Esophagus muscularis mucosa (tissue), 4 donors: ENCODE results near the gene VSIG10L.

Source experiments
- EP300 ChIP-seq: sonication (generic); formaldehyde crosslinking; IDR thresholded peaks from one replicate; pipeline ENCODE4 v1.6.1; 2017; ENCODE audit warnings: antibody characterized with exemption
- POLR2A ChIP-seq: fragments of 450-650 bp; IDR thresholded peaks from one replicate; pipeline ENCODE4 v1.6.1; 2017; ENCODE audit warnings: antibody characterized with exemption, moderate library complexity, mild to moderate bottlenecking, low read depth
- POLR2AphosphoS5 ChIP-seq, 2 donors: sonication (generic); formaldehyde crosslinking; IDR thresholded peaks; one replicate each; pipeline ENCODE4 v1.6.1; 2017; ENCODE audit warnings: antibody characterized with exemption in 2 of 2
- TF ChIP-seq, protein P1 (sequence below), 3 experiments: fragments of 200-600 bp in 2 of 3; fragments of 450-650 bp in 1 of 3; sonication (generic) in 2 of 3; IDR thresholded peaks; one replicate each; pipeline ENCODE4 v1.5.1; 2017 to 2019; ENCODE audit warnings: antibody characterized with exemption in 3 of 3, mild to moderate bottlenecking in 2 of 3, moderate library complexity in 1 of 3

GRCh38 chr19:51329411-51329810, 12.5 kb downstream of the VSIG10L start:
- TF ChIP-seq, protein P1, sequence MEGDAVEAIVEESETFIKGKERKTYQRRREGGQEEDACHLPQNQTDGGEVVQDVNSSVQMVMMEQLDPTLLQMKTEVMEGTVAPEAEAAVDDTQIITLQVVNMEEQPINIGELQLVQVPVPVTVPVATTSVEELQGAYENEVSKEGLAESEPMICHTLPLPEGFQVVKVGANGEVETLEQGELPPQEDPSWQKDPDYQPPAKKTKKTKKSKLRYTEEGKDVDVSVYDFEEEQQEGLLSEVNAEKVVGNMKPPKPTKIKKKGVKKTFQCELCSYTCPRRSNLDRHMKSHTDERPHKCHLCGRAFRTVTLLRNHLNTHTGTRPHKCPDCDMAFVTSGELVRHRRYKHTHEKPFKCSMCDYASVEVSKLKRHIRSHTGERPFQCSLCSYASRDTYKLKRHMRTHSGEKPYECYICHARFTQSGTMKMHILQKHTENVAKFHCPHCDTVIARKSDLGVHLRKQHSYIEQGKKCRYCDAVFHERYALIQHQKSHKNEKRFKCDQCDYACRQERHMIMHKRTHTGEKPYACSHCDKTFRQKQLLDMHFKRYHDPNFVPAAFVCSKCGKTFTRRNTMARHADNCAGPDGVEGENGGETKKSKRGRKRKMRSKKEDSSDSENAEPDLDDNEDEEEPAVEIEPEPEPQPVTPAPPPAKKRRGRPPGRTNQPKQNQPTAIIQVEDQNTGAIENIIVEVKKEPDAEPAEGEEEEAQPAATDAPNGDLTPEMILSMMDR (IDR thresholded peaks at IDR 0.05): no peak
- TF ChIP-seq POLR2A: no peak
- TF ChIP-seq POLR2AphosphoS5 (IDR thresholded peaks at IDR 0.05): no peak
- TF ChIP-seq EP300: no peak
